Activated T-cell treated with anti-CD3 and anti-CD28 coated beads for 1 hour (primary cell): ENCODE measurements around the gene HCRT.
"Not testable (repeated sequence)": the region's sequence is repeated elsewhere in the genome, so short reads cannot be mapped to it uniquely, and the experiment has no call there.

ENCODE experiments used
- DNase-seq: peaks from one replicate; pipeline ENCODE4 v3.0.0-alpha.2; 2020; ENCODE audit warnings: low read depth

The HCRT gene

GRCh38 chr17:42184713-42185620, at the start of gene HCRT:
Gene HCRT, minus strand, starts transcription at chr17:42185452. Its CDS starts 87 bp downstream, at chr17:42185365.
- DNase-seq = no peak

- DNase-seq = no peak
These were observed 48.7 kb upstream of the HCRT start for GRCh38 chr17:42233994-42234393.

- no peak for DNase-seq
These were observed 47.9 kb upstream of the HCRT start for GRCh38 chr17:42233156-42233555.

GRCh38 chr17:42230225-42230624, 45.0 kb upstream of the HCRT start:
- no peak for DNase-seq

GRCh38 chr17:42227849-42228700, 42.8 kb upstream of the HCRT start:
- no peak for DNase-seq

GRCh38 chr17:42225646-42226045, 40.4 kb upstream of the HCRT start:
- DNase-seq = no peak

GRCh38 chr17:42224651-42225050, 39.4 kb upstream of the HCRT start:
- DNase-seq = no peak

- peak; percentile 47 for DNase-seq
These were observed 36.9 kb upstream of the HCRT start for GRCh38 chr17:42221886-42222745.

GRCh38 chr17:42219280-42219679, 34.0 kb upstream of the HCRT start:
- not testable (repeated sequence) for DNase-seq

GRCh38 chr17:42214156-42214555, 28.9 kb upstream of the HCRT start:
- DNase-seq = no peak

GRCh38 chr17:42212382-42212781, 27.1 kb upstream of the HCRT start:
- no peak for DNase-seq

GRCh38 chr17:42211921-42212341, 26.7 kb upstream of the HCRT start:
- not testable (repeated sequence) for DNase-seq

GRCh38 chr17:42210046-42210445, 24.8 kb upstream of the HCRT start:
- DNase-seq = no peak

GRCh38 chr17:42206153-42206612, 20.9 kb upstream of the HCRT start:
- DNase-seq = not testable (repeated sequence)

- no peak for DNase-seq
These were observed 18.1 kb upstream of the HCRT start for GRCh38 chr17:42203354-42203753.

- no peak for DNase-seq
These were observed 17.4 kb upstream of the HCRT start for GRCh38 chr17:42202696-42203095.

- no peak for DNase-seq
These were observed 16.9 kb upstream of the HCRT start for GRCh38 chr17:42202159-42202558.

GRCh38 chr17:42201458-42201772, 16.2 kb upstream of the HCRT start:
- no peak for DNase-seq

- DNase-seq = no peak
These were observed 15.6 kb upstream of the HCRT start for GRCh38 chr17:42200706-42201457.

- DNase-seq = no peak
These were observed 14.3 kb upstream of the HCRT start for GRCh38 chr17:42199416-42200011.

GRCh38 chr17:42198897-42199296, 13.6 kb upstream of the HCRT start:
- DNase-seq = no peak
